DOHH2 (cell line): ENCODE data around the gene KBTBD13.

Experiments
- H3F3A ChIP-seq: fragments of 200-600 bp; sonication (generic), shearing (Covaris generic); 2 replicates; pipeline ENCODE4 v1.6.0; 2016; ENCODE audit warnings: antibody characterized with exemption, mild to moderate bottlenecking; ENCODE audit not compliant: control insufficient read depth, insufficient read depth
- H3K27ac ChIP-seq: fragments of 200-600 bp; sonication (generic); 2 replicates; pipeline ENCODE4 v1.5.1; 2014; ENCODE audit warnings: low read depth, mild to moderate bottlenecking, low read length, moderate library complexity
- H3K27me3 ChIP-seq: fragments of 200-600 bp; sonication (generic); 2 replicates; pipeline ENCODE4 v1.6.1; 2014; ENCODE audit warnings: mild to moderate bottlenecking, low read length, mixed read lengths; ENCODE audit not compliant: control insufficient read depth
- H3K36me3 ChIP-seq: fragments of 200-600 bp; sonication (generic); 2 replicates; pipeline ENCODE4 v1.6.1; 2014; ENCODE audit warnings: mild to moderate bottlenecking, low read length, moderate library complexity, mixed read lengths; ENCODE audit not compliant: control insufficient read depth
- H3K4me1 ChIP-seq: fragments of 200-600 bp; sonication (generic); 2 replicates; pipeline ENCODE4 v1.6.1; 2014; ENCODE audit warnings: mild to moderate bottlenecking, low read length, mixed read lengths; ENCODE audit not compliant: control insufficient read depth
- H3K4me2 ChIP-seq: fragments of 200-600 bp; sonication (generic); 2 replicates; pipeline ENCODE4 v1.6.0; 2014; ENCODE audit warnings: mild to moderate bottlenecking, low read length, moderate library complexity
- H3K4me3 ChIP-seq: fragments of 200-600 bp; sonication (generic); 2 replicates; pipeline ENCODE4 v1.5.1; 2014; ENCODE audit warnings: mild to moderate bottlenecking, low read length, mixed read lengths
- H3K79me2 ChIP-seq: fragments of 200-600 bp; sonication (generic); 2 replicates; pipeline ENCODE4 v1.6.1; 2014; ENCODE audit warnings: mild to moderate bottlenecking, low read length, mixed read lengths; ENCODE audit not compliant: control insufficient read depth
- H3K9me2 ChIP-seq: fragments of 200-600 bp; sonication (generic); replicated peaks from 2 replicates; pipeline ENCODE4 v1.6.1; 2014; ENCODE audit warnings: mild to moderate bottlenecking, low read length, mixed read lengths; ENCODE audit not compliant: control insufficient read depth
- H3K9me3 ChIP-seq: fragments of 200-600 bp; sonication (generic); 2 replicates; pipeline ENCODE4 v1.6.1; 2014; ENCODE audit warnings: antibody characterized with exemption, low read length, mixed read lengths; ENCODE audit not compliant: control insufficient read depth, insufficient read depth
- H4K20me1 ChIP-seq: fragments of 200-600 bp; sonication (generic); 2 replicates; pipeline ENCODE4 v1.6.0; 2014; ENCODE audit warnings: low read depth, mild to moderate bottlenecking, antibody characterized with exemption, low read length, moderate library complexity; ENCODE audit not compliant: control insufficient read depth, insufficient read depth
- CTCF ChIP-seq: fragments of 200-600 bp; sonication (generic); IDR thresholded peaks from one replicate; pipeline ENCODE4 v1.5.1; 2014; ENCODE audit warnings: antibody characterized with exemption, mild to moderate bottlenecking, low read depth, low read length; ENCODE audit not compliant: poor library complexity, severe bottlenecking
- EZH2phosphoT487 ChIP-seq: fragments of 200-600 bp; sonication (generic); IDR thresholded peaks from 2 replicates; pipeline ENCODE4 v1.6.1; 2017; ENCODE audit warnings: borderline replicate concordance, mild to moderate bottlenecking, antibody characterized with exemption, low read length, moderate library complexity, mixed read lengths

Gene KBTBD13

GRCh38 chr15:65050270-65050669 is 26.3 kb upstream of the KBTBD13 start:
- no peak overlapping the region for H3K4me3 ChIP-seq
- H3K27me3 ChIP-seq: no peaks in the 10 kb centered on the region
- H3K9me2 ChIP-seq: no peaks in the 10 kb centered on the region
- H3K9me3 ChIP-seq: no peaks in the 10 kb centered on the region
- H4K20me1 ChIP-seq: no peaks in the 10 kb centered on the region
- no peaks in the 10 kb centered on the region for H3K36me3 ChIP-seq
- no peaks in the 10 kb centered on the region for H3K79me2 ChIP-seq
- peaks cover 18% of the 10 kb centered on the region for H3K4me1 ChIP-seq
- H3K4me2 ChIP-seq: peak overlapping the region; percentile 64
- TF ChIP-seq CTCF (no peak), EZH2phosphoT487 (no peak)
- no peak overlapping the region for H3K27ac ChIP-seq
- no peaks in the 10 kb centered on the region for H3F3A ChIP-seq

GRCh38 chr15:65051266-65051665 is 25.3 kb upstream of the KBTBD13 start:
- TF ChIP-seq CTCF (no peak), EZH2phosphoT487 (no peak)
- Histone ChIP-seq H4K20me1 (no peaks in the 10 kb centered on the region), H3K4me2 (no peak overlapping the region), H3K27me3 (no peaks in the 10 kb centered on the region), H3F3A (no peaks in the 10 kb centered on the region), H3K9me2 (no peaks in the 10 kb centered on the region), H3K36me3 (no peaks in the 10 kb centered on the region), H3K4me1 (peaks cover 18% of the 10 kb centered on the region), H3K4me3 (no peak overlapping the region), H3K9me3 (no peaks in the 10 kb centered on the region), H3K79me2 (no peaks in the 10 kb centered on the region), H3K27ac (no peak overlapping the region)

- no peaks in the 10 kb centered on the region for H4K20me1 ChIP-seq
- no peaks in the 10 kb centered on the region for H3K9me2 ChIP-seq
- no peaks in the 10 kb centered on the region for H3F3A ChIP-seq
- no peaks in the 10 kb centered on the region for H3K27me3 ChIP-seq
- no peaks in the 10 kb centered on the region for H3K36me3 ChIP-seq
- H3K4me3 ChIP-seq: no peak overlapping the region
- H3K79me2 ChIP-seq: no peaks in the 10 kb centered on the region
- H3K27ac ChIP-seq: no peak overlapping the region
- H3K4me1 ChIP-seq: peaks cover 18% of the 10 kb centered on the region
- H3K4me2 ChIP-seq: no peak overlapping the region
- H3K9me3 ChIP-seq: no peaks in the 10 kb centered on the region
- TF ChIP-seq EZH2phosphoT487 (no peak), CTCF (no peak)
Measured at GRCh38 chr15:65052956-65053355, 23.6 kb upstream of the KBTBD13 start.
